Mucosa of gallbladder (tissue), 1 donor: Measurements from ENCODE around the gene HS3ST4. TPM values are rescaled to one million over a fixed set of nuclear protein-coding genes. Genes with fewer than 3 reads are reported as not detected.

Source experiments
- DNase-seq: peaks from one replicate; pipeline ENCODE4 v3.0.0-alpha.2; 2020; ENCODE audit warnings: low spot score
- total RNA-seq: library from RNA; stranded (reverse); gene quantifications from one replicate; pipeline ENCODE4 v1.2.1, GENCODE V29; 2021
- donor health status: DM: no; HTN: no; CAD: no.

HS3ST4 gene
- total RNA-seq, 1 donor from 2014 or later: 0.12 TPM

DNA sequence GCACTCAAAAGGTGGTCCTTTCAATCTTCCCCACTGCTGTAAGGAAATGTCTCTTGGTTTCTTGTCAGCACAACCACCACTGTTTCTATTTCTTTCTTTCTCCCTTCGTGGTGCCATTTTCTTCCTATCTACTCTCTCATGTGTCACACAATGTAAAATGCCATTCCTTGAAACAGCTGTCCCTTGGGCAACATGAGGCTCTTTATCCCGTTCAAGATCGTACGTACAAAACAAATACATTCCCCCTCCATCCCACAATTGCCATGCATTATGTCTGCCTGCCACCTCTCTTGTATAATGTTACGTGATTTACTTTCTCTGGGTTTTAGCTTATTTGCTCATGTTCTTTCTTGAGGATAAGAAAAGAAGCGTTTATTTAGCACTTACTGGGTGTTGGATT is 410.6 kb downstream of the HS3ST4 start:
- no peak for DNase-seq

- DNase-seq: no peak
These were observed 417.2 kb downstream of the HS3ST4 start for GRCh38 chr16:26108836-26109505.

- no peak for DNase-seq
These were observed 420.1 kb downstream of the HS3ST4 start for GRCh38 chr16:26111900-26112299.

- no peak for DNase-seq
These were observed 426.8 kb downstream of the HS3ST4 start for GRCh38 chr16:26118575-26118974.

GRCh38 chr16:26120729-26121128 is 429.0 kb downstream of the HS3ST4 start:
- DNase-seq: no peak

DNA sequence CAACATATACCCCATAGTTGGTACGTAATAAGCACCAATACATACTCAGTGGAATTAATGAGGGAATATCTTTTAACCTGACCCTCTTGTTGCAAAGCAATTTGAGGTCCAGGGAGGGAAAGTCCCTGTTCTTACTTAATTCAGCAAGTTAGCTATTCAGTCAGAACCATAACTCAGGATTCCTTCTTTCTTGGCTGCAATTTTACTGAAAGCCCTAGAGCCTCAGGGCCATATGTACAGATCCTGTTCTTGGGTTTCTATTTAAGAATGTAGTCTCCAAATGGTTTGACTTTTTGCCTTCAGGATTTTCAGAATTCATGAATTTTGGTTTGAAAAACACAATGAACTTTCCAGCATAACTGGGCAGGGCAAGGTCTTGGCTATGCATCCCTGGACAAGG is 436.5 kb downstream of the HS3ST4 start:
- no peak for DNase-seq

DNA sequence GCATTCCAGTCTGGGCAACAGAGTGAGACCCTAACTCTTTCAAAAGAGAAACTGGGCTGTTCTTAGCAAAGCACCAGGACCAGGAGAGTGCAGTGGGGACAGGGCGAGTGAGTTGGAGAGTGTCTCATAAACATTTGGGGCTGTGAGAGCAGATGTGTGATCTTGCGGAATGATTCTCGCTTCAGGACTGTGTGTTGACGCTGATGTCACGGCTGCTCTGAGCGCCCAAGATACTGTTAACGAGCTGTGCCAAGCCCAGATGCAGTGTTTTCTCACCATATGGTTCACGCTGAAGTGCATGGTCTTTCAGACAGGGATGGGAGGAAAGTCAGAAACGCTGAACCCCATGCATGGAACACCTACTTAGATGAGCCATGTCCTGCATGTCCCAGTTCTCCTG is 438.2 kb downstream of the HS3ST4 start:
- DNase-seq: no peak

DNA sequence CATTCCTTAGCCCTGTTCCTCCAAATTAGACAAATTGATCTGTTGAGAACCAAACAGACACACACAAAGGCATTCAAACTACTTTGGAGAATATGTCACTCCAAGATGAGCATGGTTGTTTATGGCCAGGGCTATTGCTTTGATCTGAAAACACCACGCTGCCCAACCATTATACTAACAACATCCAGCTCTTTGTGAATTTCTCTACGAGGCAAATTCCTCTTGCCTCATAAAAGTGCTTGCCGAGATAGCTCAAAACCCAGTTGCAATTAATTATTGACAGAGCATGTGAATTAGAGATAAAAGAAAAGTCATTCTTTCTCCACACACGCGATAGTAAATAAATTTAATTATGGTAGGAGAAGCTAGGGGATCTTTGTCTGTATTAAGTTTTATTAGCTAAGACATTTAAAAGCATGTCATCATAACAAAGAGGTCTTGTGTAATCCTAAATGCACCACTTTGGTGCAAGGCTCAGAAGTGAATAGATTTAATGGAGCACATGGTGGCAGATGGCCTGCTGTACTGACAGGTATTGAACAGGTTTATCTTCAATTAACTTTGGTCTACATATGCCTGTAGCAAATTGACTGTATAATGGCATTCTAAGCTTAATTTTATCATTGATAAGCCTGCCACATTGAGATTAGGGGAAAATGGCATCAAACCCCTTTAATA is 441.8 kb downstream of the HS3ST4 start:
- DNase-seq: no peak

DNA sequence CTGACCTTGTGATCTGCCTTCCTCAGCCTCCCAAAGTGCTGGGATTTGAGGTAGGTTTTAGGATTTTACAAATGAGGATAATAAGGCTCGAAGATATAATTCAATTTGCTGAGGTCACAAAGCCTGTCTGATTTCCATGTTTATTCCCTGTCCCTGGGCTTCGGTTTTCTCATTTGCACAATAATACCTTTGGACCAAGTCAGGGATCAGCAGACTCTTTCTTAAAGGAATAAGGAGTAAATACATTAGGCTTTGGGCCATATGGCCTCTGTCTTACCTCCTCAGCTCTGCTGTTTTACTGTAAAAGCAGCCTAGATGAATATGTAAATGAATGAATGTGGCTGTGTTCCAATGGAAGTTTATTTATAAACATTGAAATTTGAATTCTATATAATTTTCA is 442.8 kb downstream of the HS3ST4 start:
- no peak for DNase-seq

GRCh38 chr16:26137956-26138355 is 446.2 kb downstream of the HS3ST4 start:
- no peak for DNase-seq

DNA sequence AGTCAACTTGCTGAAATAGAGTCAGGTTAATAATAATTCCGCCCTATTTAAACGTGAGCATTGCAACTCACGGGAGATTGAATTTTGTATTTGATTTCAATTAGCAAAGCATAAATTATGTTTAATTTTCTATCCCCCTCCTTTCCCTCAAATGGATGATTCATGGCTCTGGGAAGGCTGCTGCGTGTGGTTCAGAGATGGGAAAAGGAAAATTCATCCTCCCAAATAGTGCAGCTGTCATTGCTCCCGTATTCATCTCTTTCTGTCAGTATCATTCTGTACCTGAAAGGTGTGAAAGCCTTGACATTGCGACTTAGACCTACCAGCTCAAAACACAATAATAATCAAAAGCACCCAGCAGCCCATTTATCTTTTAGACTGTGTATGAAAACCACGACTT is 447.3 kb downstream of the HS3ST4 start:
- DNase-seq: no peak

DNA sequence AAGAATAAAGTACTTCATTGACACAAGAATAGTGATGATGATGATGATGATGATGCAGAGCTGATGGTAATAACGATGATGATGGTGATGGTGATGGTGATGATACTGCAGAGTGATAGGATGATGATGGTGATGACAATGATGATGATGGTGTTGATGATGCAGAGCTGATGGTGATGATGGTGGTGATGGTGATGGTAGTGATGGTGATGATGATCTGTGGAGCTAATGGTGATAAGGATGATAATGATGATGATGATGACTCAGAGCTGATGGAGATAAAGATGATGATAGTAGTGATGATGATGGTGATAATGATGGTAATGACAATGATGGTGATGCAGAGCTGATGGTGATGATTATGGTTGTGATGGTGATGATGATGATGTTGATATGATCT is 448.1 kb downstream of the HS3ST4 start:
- no peak for DNase-seq

DNA sequence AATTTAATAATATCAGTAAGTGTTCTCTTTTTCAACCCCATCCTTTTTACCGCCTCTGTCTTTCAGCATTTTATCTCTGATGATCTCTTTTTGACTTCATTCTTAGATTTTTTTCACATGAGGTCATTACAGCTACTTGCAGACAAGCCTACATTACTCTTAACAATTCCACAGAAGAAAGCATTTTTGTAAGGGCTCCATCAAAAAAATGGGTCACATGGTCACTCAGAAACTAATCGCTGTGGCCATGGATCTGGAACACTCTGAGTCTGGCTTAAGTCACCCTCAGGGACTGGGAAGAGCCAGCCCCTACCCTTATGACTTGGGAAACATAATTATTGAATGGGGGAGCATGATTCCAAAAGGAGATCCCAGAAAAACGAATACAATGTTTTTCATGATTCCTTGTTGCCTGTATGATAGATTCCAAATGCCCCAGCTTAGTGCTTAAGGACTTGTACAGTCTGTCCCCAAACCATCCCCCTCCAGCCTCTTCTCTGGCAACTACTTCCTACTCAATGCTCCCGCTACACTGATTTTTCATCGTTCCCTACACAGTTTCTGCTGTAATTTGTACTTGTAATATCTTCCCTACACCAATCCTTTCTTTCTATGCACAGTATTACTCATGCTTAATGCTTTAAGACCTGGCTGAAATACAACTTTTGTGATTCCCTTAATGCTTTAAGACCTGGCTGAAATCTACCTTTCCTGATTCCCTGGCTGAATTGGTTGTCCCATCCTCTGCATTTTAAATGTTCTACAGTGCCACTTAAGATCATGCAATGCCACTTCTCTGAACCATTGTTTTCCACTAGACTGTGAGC is 457.8 kb downstream of the HS3ST4 start:
- no peak for DNase-seq

DNA sequence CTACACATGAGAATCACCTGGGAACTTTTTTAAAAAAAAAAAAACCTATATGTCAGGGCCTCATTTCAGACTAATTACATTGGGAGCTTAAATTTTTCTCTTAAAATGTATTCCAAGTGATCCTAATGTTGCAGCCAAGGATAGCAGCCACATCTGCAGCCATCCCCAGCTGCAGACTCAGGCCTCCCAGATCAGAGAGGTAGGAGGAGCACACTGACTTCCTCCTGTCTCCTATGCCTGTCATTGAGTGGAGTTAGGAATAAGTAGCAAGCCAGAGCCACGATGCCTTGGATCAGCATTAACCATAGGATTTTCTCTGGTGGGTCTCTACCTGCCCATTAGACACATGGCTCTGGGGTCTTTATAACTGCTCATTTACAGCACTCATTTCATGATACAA is 463.5 kb downstream of the HS3ST4 start:
- DNase-seq: no peak

- DNase-seq: no peak
These were observed 465.6 kb downstream of the HS3ST4 start for GRCh38 chr16:26157319-26157718.

- no peak for DNase-seq
These were observed 466.5 kb downstream of the HS3ST4 start for GRCh38 chr16:26158142-26158759.

DNA sequence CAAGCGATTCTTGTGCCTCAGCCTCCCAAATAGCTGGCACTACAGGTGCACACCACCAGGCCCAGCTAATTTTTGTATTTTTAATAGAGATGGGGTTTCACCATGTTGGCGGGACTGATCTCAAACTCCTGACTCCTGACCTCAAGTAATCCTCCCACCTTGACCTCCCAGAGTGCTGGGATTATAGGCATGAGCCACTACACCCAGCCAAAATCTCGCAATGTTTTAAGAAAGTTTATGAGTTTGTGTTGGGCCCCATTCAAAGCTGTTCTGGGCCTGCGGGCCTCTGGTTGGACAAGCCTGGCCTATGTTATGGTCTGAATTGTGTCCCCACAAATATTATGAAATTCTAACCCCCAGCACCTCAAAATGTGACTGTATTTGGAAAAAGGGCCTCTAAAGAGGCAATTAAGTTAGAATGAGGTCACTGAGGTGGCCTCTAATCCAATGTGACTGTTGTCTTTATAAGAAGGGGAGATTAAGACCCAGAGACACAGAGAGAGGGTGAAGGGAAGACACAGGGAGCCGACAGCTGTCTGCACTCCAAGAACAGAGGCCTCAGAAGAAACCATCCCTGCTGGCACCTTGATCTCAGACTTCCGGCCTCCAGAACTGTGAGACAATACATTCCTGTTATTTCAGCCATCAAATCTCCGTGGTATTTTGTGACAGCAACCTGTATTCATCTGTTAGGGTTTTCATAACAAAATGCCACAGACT is 469.9 kb downstream of the HS3ST4 start:
- DNase-seq: no peak

DNA sequence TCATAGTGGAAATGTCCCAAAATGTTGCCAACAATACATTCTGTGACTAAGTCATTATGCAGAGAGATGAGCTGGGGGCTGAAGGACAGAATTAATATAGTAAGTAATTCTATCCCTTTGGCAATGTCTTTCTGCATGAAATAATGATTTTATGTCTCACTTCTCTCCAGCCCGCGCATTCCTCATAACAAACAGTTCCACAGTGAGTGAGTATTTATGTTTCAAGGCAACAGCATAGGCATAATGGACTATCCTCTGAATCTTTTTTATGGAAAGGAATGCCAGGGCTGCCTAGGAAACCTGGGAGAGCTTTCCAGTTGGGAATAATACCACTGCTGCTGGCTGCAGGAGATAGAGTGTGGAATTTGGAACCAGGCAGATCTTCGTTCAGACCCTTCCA is 477.7 kb downstream of the HS3ST4 start:
- no peak for DNase-seq

- no peak for DNase-seq
These were observed 484.2 kb downstream of the HS3ST4 start for GRCh38 chr16:26175944-26176343.

GRCh38 chr16:26177438-26177837 is 485.7 kb downstream of the HS3ST4 start:
- no peak for DNase-seq

DNA sequence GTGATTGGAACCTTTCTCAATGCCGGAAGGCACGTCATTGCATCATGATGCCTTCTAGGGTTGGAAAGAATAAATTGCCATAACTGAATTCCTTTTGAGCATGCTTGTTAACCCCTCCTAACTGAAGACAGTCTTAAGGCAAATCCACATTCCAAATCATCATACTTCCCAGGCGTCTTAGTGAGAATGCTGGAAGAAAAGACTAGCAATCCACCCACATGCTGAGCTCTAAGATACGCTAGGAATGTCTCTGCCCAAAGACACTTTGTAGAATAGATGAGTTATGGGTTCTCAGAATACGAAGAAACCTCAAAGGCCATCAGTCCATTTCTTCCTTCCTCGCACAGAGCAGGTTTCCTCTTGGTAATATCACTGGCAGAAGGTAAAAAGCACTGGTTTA is 486.5 kb downstream of the HS3ST4 start:
- DNase-seq: no peak
